Fibroblast of lung (primary cell): ENCODE data around the gene SLC22A23. TPM values are rescaled to one million over a fixed set of nuclear protein-coding genes. Genes with fewer than 3 reads are reported as not detected.

Source experiments
- DNase-seq, 2 donors: peaks; one replicate each; pipeline versions ENCODE4 v3.0.0 to v3.0.0-alpha.2; 2010; ENCODE audit warnings: low read depth in 2 of 2
- H2AFZ ChIP-seq: 2 replicates; pipeline ENCODE4 v1.5.1; 2012; ENCODE audit warnings: low read length, control low read depth, inconsistent platforms
- H3K27ac ChIP-seq: 2 replicates; pipeline ENCODE4 v1.5.1; 2011; ENCODE audit warnings: low read length, control low read depth; ENCODE audit not compliant: insufficient read depth
- H3K27me3 ChIP-seq: 2 replicates; pipeline ENCODE4 v1.5.1; 2011; ENCODE audit warnings: mild to moderate bottlenecking, low read length; ENCODE audit not compliant: control insufficient read depth, insufficient read depth
- H3K36me3 ChIP-seq: 2 replicates; pipeline ENCODE4 v1.5.1; 2011; ENCODE audit warnings: low read length; ENCODE audit not compliant: control insufficient read depth, insufficient read depth
- H3K4me1 ChIP-seq: 2 replicates; pipeline ENCODE4 v1.5.1; 2011; ENCODE audit warnings: low read length; ENCODE audit not compliant: control insufficient read depth, insufficient read depth; ENCODE audit errors: extremely low read depth
- H3K4me2 ChIP-seq: 2 replicates; pipeline ENCODE4 v1.5.1; 2011; ENCODE audit warnings: low read length, control low read depth; ENCODE audit not compliant: insufficient read depth; ENCODE audit errors: extremely low read depth
- H3K4me3 ChIP-seq, 4 experiments: fragments of 200-600 bp in 1 of 4; sonication (generic) in 1 of 4; replicated peaks in 1 of 4; 2 replicates each; pipeline ENCODE4 v1.5.1; 2011 to 2016; ENCODE audit warnings: low read length in 4 of 4, low read depth in 3 of 4, mild to moderate bottlenecking in 3 of 4, control low read depth in 2 of 4, inconsistent platforms in 1 of 4, mixed read lengths in 1 of 4; ENCODE audit not compliant: insufficient read depth in 1 of 4; ENCODE audit errors: control extremely low read depth in 1 of 4
- H3K79me2 ChIP-seq: 2 replicates; pipeline ENCODE4 v1.5.1; 2012; ENCODE audit warnings: mild to moderate bottlenecking, low read length, inconsistent platforms; ENCODE audit not compliant: control insufficient read depth, insufficient read depth
- H3K9ac ChIP-seq: 2 replicates; pipeline ENCODE4 v1.5.1; 2011; ENCODE audit warnings: mild to moderate bottlenecking, low read length, control low read depth; ENCODE audit not compliant: insufficient read depth
- H3K9me3 ChIP-seq: 2 replicates; pipeline ENCODE4 v1.5.1; 2012; ENCODE audit warnings: low read depth, low read length; ENCODE audit not compliant: control insufficient read depth, insufficient read depth
- H4K20me1 ChIP-seq: 2 replicates; pipeline ENCODE4 v1.5.1; 2011; ENCODE audit warnings: low read length; ENCODE audit not compliant: control insufficient read depth, insufficient read depth; ENCODE audit errors: extremely low read depth
- EZH2 ChIP-seq: IDR thresholded peaks from 2 replicates; pipeline ENCODE4 v1.5.1; 2012; ENCODE audit warnings: low read length, control low read depth, mild to moderate bottlenecking; ENCODE audit errors: missing control alignments
- polyA plus RNA-seq, 2 donors: library from polyadenylated mRNA; depleted of rRNA in 1 of 2; stranded (reverse) in 1 of 2; unstranded in 1 of 2; fragments of >200 nt; gene quantifications; 2 replicates each; pipeline ENCODE4 v1.2.1, GENCODE V29; 2011 to 2012; ENCODE audit warnings: missing spikeins in 1 of 2
- total RNA-seq: library from RNA; depleted of rRNA; stranded (reverse); fragments of >200 nt; gene quantifications from 2 replicates; pipeline ENCODE4 v1.2.1, GENCODE V29; 2014
- TF ChIP-seq, protein P1 (sequence below), 2 donors: IDR thresholded peaks in 1 of 2; conservative IDR thresholded peaks in 1 of 2; 1 replicate in 1 of 2; 2 replicates in 1 of 2; pipeline ENCODE4 v1.5.1; 2011 to 2012; ENCODE audit warnings: low read length in 2 of 2, control low read depth in 1 of 2, inconsistent platforms in 1 of 2, low read depth in 1 of 2, mild to moderate bottlenecking in 1 of 2

SLC22A23 gene
- total and polyA plus RNA-seq, 2 donors (not counting 1 experiment from before 2014, with no cell fraction given) = 0.37 to 3.0 TPM

DNA sequence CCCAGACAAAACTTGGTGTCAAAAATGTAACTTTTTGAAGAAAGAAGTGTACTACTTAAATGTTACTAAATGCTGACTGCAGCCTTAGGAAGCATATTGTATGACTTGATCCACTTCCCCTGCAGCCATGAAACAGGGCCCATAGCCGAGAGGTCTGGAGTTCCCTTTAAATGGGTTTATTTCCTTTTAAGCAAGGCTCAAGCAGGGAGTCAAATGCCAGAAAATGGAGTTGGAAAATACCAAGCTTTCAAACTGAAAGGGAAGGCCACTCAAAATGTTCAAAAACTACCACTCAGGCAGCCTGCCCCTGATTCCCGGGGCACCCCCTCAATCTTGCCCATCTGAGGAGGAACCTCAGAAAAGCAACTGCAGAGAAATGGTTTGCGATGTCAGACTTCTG lies 43.3 kb downstream of the SLC22A23 start:
- no peak overlapping the region for H2AFZ ChIP-seq
- no peaks in the 10 kb centered on the region for H3K79me2 ChIP-seq
- no peak overlapping the region for H3K9ac ChIP-seq
- H3K4me3 ChIP-seq = no peak overlapping the region
- TF ChIP-seq, protein P1, sequence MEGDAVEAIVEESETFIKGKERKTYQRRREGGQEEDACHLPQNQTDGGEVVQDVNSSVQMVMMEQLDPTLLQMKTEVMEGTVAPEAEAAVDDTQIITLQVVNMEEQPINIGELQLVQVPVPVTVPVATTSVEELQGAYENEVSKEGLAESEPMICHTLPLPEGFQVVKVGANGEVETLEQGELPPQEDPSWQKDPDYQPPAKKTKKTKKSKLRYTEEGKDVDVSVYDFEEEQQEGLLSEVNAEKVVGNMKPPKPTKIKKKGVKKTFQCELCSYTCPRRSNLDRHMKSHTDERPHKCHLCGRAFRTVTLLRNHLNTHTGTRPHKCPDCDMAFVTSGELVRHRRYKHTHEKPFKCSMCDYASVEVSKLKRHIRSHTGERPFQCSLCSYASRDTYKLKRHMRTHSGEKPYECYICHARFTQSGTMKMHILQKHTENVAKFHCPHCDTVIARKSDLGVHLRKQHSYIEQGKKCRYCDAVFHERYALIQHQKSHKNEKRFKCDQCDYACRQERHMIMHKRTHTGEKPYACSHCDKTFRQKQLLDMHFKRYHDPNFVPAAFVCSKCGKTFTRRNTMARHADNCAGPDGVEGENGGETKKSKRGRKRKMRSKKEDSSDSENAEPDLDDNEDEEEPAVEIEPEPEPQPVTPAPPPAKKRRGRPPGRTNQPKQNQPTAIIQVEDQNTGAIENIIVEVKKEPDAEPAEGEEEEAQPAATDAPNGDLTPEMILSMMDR (conservative IDR thresholded peaks at IDR 0.05 in 1 of 2, IDR thresholded peaks at IDR 0.05 in 1 of 2; ENCODE audit: low read depth in 1 of 2, low read length in 2 of 2) = no peak
- TF ChIP-seq EZH2 = no peak
- H3K9me3 ChIP-seq = no peaks in the 10 kb centered on the region
- no peak overlapping the region for H3K27ac ChIP-seq
- H3K4me1 ChIP-seq = no peaks in the 10 kb centered on the region
- DNase-seq = no peak
- no peaks in the 10 kb centered on the region for H3K27me3 ChIP-seq
- H3K4me2 ChIP-seq = no peak overlapping the region
- no peaks in the 10 kb centered on the region for H3K36me3 ChIP-seq
- H4K20me1 ChIP-seq = no peaks in the 10 kb centered on the region

DNA sequence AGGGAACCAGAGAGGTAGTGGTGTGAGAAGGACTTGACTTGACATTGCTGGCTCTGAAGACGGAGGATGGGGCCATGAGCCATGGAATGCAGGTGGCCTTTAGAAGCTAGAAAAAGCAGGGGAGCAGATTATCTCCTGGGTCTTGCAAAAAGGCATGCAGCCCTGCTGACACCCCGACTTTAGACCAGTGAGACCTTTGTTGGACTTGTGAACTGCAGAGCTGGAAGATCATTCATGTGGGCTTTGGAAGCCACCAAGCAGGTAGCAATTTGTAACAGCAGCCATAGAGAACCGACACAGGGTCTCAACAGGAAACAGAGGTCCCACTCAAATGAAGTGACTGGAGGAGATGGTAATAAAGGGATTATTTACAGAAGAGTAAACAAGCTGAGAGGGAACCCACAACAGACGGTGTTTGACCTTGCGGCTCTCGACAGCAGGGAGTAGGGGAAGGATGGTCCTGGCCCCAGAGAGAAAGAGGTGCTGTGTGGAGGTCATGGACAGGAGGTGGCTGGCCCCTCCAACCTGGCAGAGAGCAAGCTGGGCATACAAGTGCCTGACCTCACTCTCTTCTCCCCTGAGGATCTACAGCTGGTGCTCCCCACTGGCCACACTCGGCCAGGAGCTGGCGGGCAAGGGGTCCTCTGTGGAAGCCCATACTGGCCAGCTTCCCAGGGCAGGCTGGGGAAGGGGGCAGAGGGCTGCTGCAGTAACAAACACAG lies 43.9 kb downstream of the SLC22A23 start:
- no peak overlapping the region for H3K4me2 ChIP-seq
- no peak for DNase-seq
- no peaks in the 10 kb centered on the region for H3K36me3 ChIP-seq
- no peaks in the 10 kb centered on the region for H3K79me2 ChIP-seq
- H3K27me3 ChIP-seq = no peaks in the 10 kb centered on the region
- H3K4me3 ChIP-seq = no peak overlapping the region
- no peaks in the 10 kb centered on the region for H3K4me1 ChIP-seq
- H3K27ac ChIP-seq = no peak overlapping the region
- H3K9me3 ChIP-seq = no peaks in the 10 kb centered on the region
- no peak overlapping the region for H2AFZ ChIP-seq
- no peaks in the 10 kb centered on the region for H4K20me1 ChIP-seq
- no peak for TF ChIP-seq EZH2
- TF ChIP-seq, protein P1 (conservative IDR thresholded peaks at IDR 0.05 in 1 of 2, IDR thresholded peaks at IDR 0.05 in 1 of 2; ENCODE audit: low read depth in 1 of 2, low read length in 2 of 2) = no peak
- H3K9ac ChIP-seq = no peak overlapping the region

DNA sequence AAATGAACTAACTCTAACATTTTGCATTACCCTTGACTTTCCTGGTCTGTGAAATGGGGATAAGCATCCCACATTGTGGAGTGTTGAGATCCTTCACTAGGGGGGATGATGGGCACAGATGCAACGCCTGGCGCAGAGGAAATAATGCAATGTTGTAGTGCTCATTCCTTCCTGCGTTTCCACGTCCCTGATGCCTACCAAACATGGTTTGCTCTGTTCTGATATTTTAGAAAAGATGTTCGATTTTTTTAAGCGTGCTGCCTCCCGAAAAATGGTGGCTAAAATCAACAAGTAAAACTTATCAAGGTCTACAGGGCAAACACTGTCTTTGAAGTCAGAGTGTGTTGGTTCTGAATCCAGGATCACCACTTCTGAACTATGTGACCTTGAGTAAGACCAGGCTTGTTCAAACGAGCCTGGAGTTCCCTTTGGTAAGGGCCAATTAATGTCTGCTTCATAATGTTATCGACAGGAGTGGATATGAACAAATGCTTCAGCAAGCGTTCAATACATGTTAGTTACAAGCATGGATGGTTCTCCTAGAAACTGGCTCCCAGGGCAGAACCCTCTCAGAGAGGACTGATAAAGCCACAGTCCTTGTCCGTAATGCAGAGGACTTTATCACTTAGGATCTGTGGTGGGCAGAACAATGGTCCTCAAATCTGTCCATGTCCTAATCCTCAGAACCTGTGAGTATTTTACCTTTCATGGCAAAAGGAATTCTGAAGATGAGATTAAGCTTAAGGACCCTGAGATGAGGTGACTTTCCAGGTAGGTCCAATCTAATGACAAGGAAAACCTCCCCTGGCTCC lies 44.7 kb downstream of the SLC22A23 start:
- Histone ChIP-seq H2AFZ (no peak overlapping the region), H3K4me1 (no peaks in the 10 kb centered on the region), H4K20me1 (no peaks in the 10 kb centered on the region), H3K9ac (no peak overlapping the region), H3K4me3 (no peak overlapping the region), H3K4me2 (no peak overlapping the region), H3K27ac (no peak overlapping the region), H3K36me3 (no peaks in the 10 kb centered on the region), H3K79me2 (no peaks in the 10 kb centered on the region), H3K9me3 (no peaks in the 10 kb centered on the region), H3K27me3 (no peaks in the 10 kb centered on the region)
- TF ChIP-seq, protein P1 (conservative IDR thresholded peaks at IDR 0.05 in 1 of 2, IDR thresholded peaks at IDR 0.05 in 1 of 2; ENCODE audit: low read depth in 1 of 2, low read length in 2 of 2) = no peak
- no peak for TF ChIP-seq EZH2
- no peak for DNase-seq
